HG02610 (cell line): Measurements from ENCODE around the gene PRKCE.

Experiments used
- ATAC-seq: cut with Tn5 transposase; IDR thresholded peaks from one replicate; pipeline ENCODE4 v1.9.1; 2021; ENCODE audit warnings: mild to moderate bottlenecking, moderate library complexity; ENCODE audit not compliant: unreplicated experiment

The PRKCE gene

GRCh38 chr2:45799679-45800381 lies 148.4 kb downstream of the PRKCE start:
- ATAC-seq, result no peak

- no peak for ATAC-seq
Measured at GRCh38 chr2:45802499-45803138, 151.1 kb downstream of the PRKCE start.

GRCh38 chr2:45804987-45805755 lies 153.7 kb downstream of the PRKCE start:
- ATAC-seq, result no peak

- peak; percentile 89 for ATAC-seq
Measured at GRCh38 chr2:45806563-45807358, 155.3 kb downstream of the PRKCE start.

- ATAC-seq, result no peak
Measured at GRCh38 chr2:45808294-45808800, 156.9 kb downstream of the PRKCE start.

- ATAC-seq, result no peak
Measured at GRCh38 chr2:45809205-45809604, 157.7 kb downstream of the PRKCE start.

- no peak for ATAC-seq
Measured at GRCh38 chr2:45812011-45812500, 160.6 kb downstream of the PRKCE start.

GRCh38 chr2:45813003-45813941 lies 161.8 kb downstream of the PRKCE start:
- no peak for ATAC-seq

GRCh38 chr2:45814488-45814887 lies 163.0 kb downstream of the PRKCE start:
- no peak for ATAC-seq

GRCh38 chr2:45814951-45815621 lies 163.6 kb downstream of the PRKCE start:
- no peak for ATAC-seq

- no peak for ATAC-seq
Measured at GRCh38 chr2:45816272-45816671, 164.8 kb downstream of the PRKCE start.

GRCh38 chr2:45818591-45818990 lies 167.1 kb downstream of the PRKCE start:
- no peak for ATAC-seq

- ATAC-seq, result no peak
Measured at GRCh38 chr2:45820048-45820447, 168.6 kb downstream of the PRKCE start.

GRCh38 chr2:45821558-45822271 lies 170.2 kb downstream of the PRKCE start:
- ATAC-seq, result no peak

GRCh38 chr2:45822272-45822630 lies 170.8 kb downstream of the PRKCE start:
- ATAC-seq, result no peak

GRCh38 chr2:45823723-45824206 lies 172.3 kb downstream of the PRKCE start:
- ATAC-seq, result no peak

GRCh38 chr2:45825001-45825651 lies 173.7 kb downstream of the PRKCE start:
- no peak for ATAC-seq

- ATAC-seq, result no peak
Measured at GRCh38 chr2:45826460-45826859, 175.0 kb downstream of the PRKCE start.
